Endodermal cell (in vitro differentiated cells): ENCODE results near the gene PDE6G. TPM values are rescaled to one million over a fixed set of nuclear protein-coding genes. Genes with fewer than 3 reads are reported as not detected.

Experiments used
- DNase-seq: peaks from one replicate; pipeline ENCODE4 v3.0.0-alpha.2; 2017
- H3K27ac ChIP-seq: 2 replicates; pipeline ENCODE4 v1.5.1; 2013; ENCODE audit warnings: mild to moderate bottlenecking, low read depth, low read length, moderate library complexity
- H3K27me3 ChIP-seq: 2 replicates; pipeline ENCODE4 v1.6.1; 2013; ENCODE audit warnings: mild to moderate bottlenecking, low read length, moderate library complexity; ENCODE audit not compliant: insufficient read depth, control insufficient read depth, poor library complexity, severe bottlenecking
- H3K36me3 ChIP-seq: 2 replicates; pipeline ENCODE4 v1.7.0; 2013; ENCODE audit warnings: mild to moderate bottlenecking, low read length, moderate library complexity; ENCODE audit not compliant: control insufficient read depth, insufficient read depth
- H3K4me1 ChIP-seq: one replicate; pipeline ENCODE4 v1.7.0; 2013; ENCODE audit warnings: low read length; ENCODE audit not compliant: control insufficient read depth, insufficient read depth
- H3K4me3 ChIP-seq: 2 replicates; pipeline ENCODE4 v1.5.1; 2013; ENCODE audit warnings: mild to moderate bottlenecking, low read length, moderate library complexity
- H3K9ac ChIP-seq: 2 replicates; pipeline ENCODE4 v1.6.1; 2013; ENCODE audit warnings: mild to moderate bottlenecking, low read length, moderate library complexity; ENCODE audit not compliant: poor library complexity, severe bottlenecking; ENCODE audit errors: extremely low read depth
- H3K9me3 ChIP-seq: 2 replicates; pipeline ENCODE4 v1.6.1; 2013; ENCODE audit warnings: mild to moderate bottlenecking, low read length, moderate library complexity; ENCODE audit not compliant: control insufficient read depth
- H3K27ac Mint-ChIP-seq: 2 replicates; pipeline ENCODE4 v1.8.0; 2020; ENCODE audit warnings: mixed read lengths
- H3K27me3 Mint-ChIP-seq: 2 replicates; pipeline ENCODE4 v1.8.0; 2021; ENCODE audit warnings: mild to moderate bottlenecking, mixed read lengths; ENCODE audit not compliant: insufficient read depth
- H3K36me3 Mint-ChIP-seq: 2 replicates; pipeline ENCODE4 v1.8.0; 2020; ENCODE audit warnings: low read depth, mixed read lengths
- H3K4me1 Mint-ChIP-seq: 2 replicates; pipeline ENCODE4 v1.8.0; 2020; ENCODE audit warnings: mixed read lengths
- H3K4me3 Mint-ChIP-seq: 2 replicates; pipeline ENCODE4 v1.8.0; 2020; ENCODE audit warnings: mild to moderate bottlenecking, moderate library complexity, mixed read lengths
- H3K9me3 Mint-ChIP-seq: 2 replicates; pipeline ENCODE4 v1.8.0; 2020; ENCODE audit warnings: mild to moderate bottlenecking, mixed read lengths
- CTCF ChIP-seq: fragments of 200-600 bp; sonication (generic); conservative IDR thresholded peaks from 2 replicates; pipeline ENCODE4 v1.5.0; 2021; ENCODE audit warnings: antibody characterized with exemption, mild to moderate bottlenecking
- WGBS, 2 experiments: methylation state at CpG; one replicate each; pipeline versions ENCODE4 v1.1.5 to v1.1.7; 2013; ENCODE audit warnings: missing lambda C conversion rate in 2 of 2, mixed read lengths in 1 of 2; ENCODE audit not compliant: insufficient coverage in 1 of 2, insufficient read length in 1 of 2; 5-methylcytosine and 5-hydroxymethylcytosine counted together
- total RNA-seq, 2 donors: library from RNA; stranded (reverse); fragmentation: NEBNext Ultra II Directional in 1 of 2; extraction: Animal tissue kit (Norgen Biotek cat#: 25700) in 1 of 2; gene quantifications; 2 replicates in 1 of 2; 3 replicates in 1 of 2; pipeline ENCODE4 v1.2.1, GENCODE V29; 2021

Gene PDE6G
- total RNA-seq, 2 donors from 2014 or later, result 3.2 to 4.3 TPM

- TF ChIP-seq CTCF, result no peak
- H3K4me3 Mint-ChIP-seq, result peak overlapping the region; percentile 27
- peaks cover 11% of the 10 kb centered on the region for H3K9me3 Mint-ChIP-seq
- peaks cover 11% of the 10 kb centered on the region for H3K4me1 Mint-ChIP-seq
- Histone ChIP-seq H3K9me3 (peaks cover 6% of the 10 kb centered on the region), H3K27ac (no peak overlapping the region), H3K27me3 (peaks cover 27% of the 10 kb centered on the region), H3K4me1 (no peaks in the 10 kb centered on the region), H3K9ac (no peak overlapping the region), H3K36me3 (no peaks in the 10 kb centered on the region), H3K4me3 (peak overlapping the region; percentile 35)
- H3K27me3 Mint-ChIP-seq, result peaks cover 26% of the 10 kb centered on the region
- no peak overlapping the region for H3K27ac Mint-ChIP-seq
- no peak for DNase-seq
- no peaks in the 10 kb centered on the region for H3K36me3 Mint-ChIP-seq
- 79 to 83% methylated on average over 10 to 14 of the region's 14 CpGs for WGBS, 2 experiments
Measured at GRCh38 chr17:81648707-81649085, 7.6 kb downstream of the PDE6G start.

DNA sequence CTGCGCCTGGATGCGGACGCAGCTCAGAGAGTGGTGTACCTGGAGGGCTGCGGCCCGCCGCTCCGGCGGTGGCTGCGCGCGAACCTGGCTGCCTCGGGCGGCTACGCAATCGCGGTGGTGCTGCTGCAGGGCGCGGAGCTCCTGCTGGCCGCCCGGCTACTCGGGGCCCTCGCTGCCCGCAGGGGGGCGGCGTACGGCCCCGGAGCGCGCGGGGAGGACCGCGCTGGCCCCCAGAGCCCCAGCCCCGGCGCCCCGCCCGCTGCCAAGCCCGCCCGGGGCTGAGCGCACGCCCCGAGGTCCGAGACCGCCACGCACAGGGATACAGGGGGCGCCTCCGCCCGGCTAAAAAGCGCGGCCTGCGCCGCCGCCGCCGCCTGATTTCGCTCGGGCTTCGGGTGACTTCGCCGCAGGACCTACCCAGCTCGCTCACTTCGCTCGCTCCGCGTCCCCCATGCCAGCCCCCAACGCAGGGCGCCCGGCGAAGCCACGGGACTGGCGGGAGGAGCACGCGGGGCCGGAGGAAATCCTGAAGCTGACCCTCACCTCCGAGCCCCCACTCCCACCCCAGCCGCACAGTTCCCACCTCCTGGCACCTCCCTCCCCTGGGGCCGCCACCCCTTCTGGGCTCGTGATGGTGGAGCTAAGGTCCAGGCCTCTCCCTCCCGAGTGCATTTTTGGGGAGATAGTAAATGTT is 8.2 kb downstream of the PDE6G start:
- H3K4me1 ChIP-seq, result no peaks in the 10 kb centered on the region
- H3K27me3 ChIP-seq, result peaks cover 27% of the 10 kb centered on the region
- Mint-ChIP-seq H3K27me3 (peaks cover 26% of the 10 kb centered on the region), H3K4me3 (peak overlapping the region; percentile 27), H3K27ac (no peak overlapping the region), H3K4me1 (peaks cover 6% of the 10 kb centered on the region), H3K9me3 (peaks cover 11% of the 10 kb centered on the region), H3K36me3 (no peaks in the 10 kb centered on the region)
- no peak overlapping the region for H3K27ac ChIP-seq
- WGBS, 2 experiments, result 8 to 11% methylated on average over 26 to 77 of the region's 78 CpGs
- no peak overlapping the region for H3K9ac ChIP-seq
- peak overlapping the region; percentile 35 for H3K4me3 ChIP-seq
- peak; percentile 61 for DNase-seq
- peak; percentile 19 for TF ChIP-seq CTCF
- H3K9me3 ChIP-seq, result peaks cover 6% of the 10 kb centered on the region
- H3K36me3 ChIP-seq, result no peaks in the 10 kb centered on the region

DNA sequence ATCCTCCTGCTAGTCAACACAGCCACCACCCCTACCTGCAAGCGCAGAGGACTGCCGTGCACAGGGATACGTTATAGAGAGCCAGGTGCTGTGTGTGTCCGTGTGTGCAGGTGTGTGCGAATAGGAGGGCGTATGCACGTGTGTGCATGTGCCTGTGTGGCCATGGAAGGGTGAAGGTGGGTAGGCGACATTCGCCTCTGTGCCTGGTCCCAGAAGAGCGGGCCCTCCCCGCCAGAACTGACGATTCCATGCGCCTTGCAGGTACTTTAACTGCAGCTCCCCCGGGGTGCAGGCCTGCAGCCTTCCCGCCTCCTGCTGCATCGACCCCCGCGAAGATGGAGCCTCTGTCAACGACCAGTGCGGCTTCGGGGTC is 8.7 kb downstream of the PDE6G start:
- Histone ChIP-seq H3K36me3 (no peaks in the 10 kb centered on the region), H3K27ac (no peak overlapping the region), H3K27me3 (peaks cover 27% of the 10 kb centered on the region), H3K9me3 (peaks cover 6% of the 10 kb centered on the region), H3K9ac (no peak overlapping the region), H3K4me3 (peak overlapping the region; percentile 35), H3K4me1 (no peaks in the 10 kb centered on the region)
- no peak for DNase-seq
- H3K27me3 Mint-ChIP-seq, result peaks cover 26% of the 10 kb centered on the region
- WGBS, 2 experiments, result 43 to 44% methylated on average over 18 to 21 of the region's 21 CpGs
- H3K4me3 Mint-ChIP-seq, result peak overlapping the region; percentile 26
- peaks cover 4% of the 10 kb centered on the region for H3K4me1 Mint-ChIP-seq
- TF ChIP-seq CTCF, result no peak
- H3K27ac Mint-ChIP-seq, result no peak overlapping the region
- peaks cover 11% of the 10 kb centered on the region for H3K9me3 Mint-ChIP-seq
- no peaks in the 10 kb centered on the region for H3K36me3 Mint-ChIP-seq
